A549 (cell line): Measurements from ENCODE around the gene CCDC187. TPM values are rescaled to one million over a fixed set of nuclear protein-coding genes. Genes with fewer than 3 reads are reported as not detected.
A peak's percentile ranks its signal among the peaks of the same experiment; 100 is the strongest.
"Not testable (repeated sequence)": the region's sequence is repeated elsewhere in the genome, so short reads cannot be mapped to it uniquely, and the experiment has no call there.

Source experiments
- ATAC-seq, 2 experiments: fragments of 200-7000 bp in 1 of 2; fragments of >200 bp in 1 of 2; cut with Nextera tagmentation in 1 of 2; cut with Tn5 transposase in 1 of 2; 3 replicates each; pipeline versions ENCODE4 v1.8.0 to v1.9.1; 2018 to 2020; ENCODE audit warnings: mild to moderate bottlenecking in 1 of 2, moderate library complexity in 1 of 2
- CTCF ChIA-PET: fragments of 300-600 bp; sonication (Branson Sonifier 250); formaldehyde crosslinking; extraction: SDS; loops from one replicate; lab custom pipeline; 2021; ENCODE audit warnings: antibody characterized with exemption, inconsistent platforms; lab: Yijun Ruan, JAX
- POLR2A ChIA-PET: fragments of 350-600 bp; formaldehyde crosslinking; extraction: SDS; loops from one replicate; lab custom pipeline; 2021; ENCODE audit warnings: antibody characterized with exemption, inconsistent platforms; lab: Yijun Ruan, JAX
- DNase-seq, 2 experiments: peaks; one replicate each; pipeline versions ENCODE4 v3.0.0 to v3.0.0-alpha.2; 2011 to 2016; ENCODE audit warnings: low read depth in 1 of 2, low spot score in 1 of 2
- FAIRE-seq: peaks from 2 replicates; lab custom pipeline; 2011; peaks lifted over from hg19 to GRCh38; lab: Jason Lieb, UNC
- H3K27ac ChIP-seq, 2 experiments: fragments of >200 bp; sonication (Bioruptor Twin); formaldehyde crosslinking; 3 replicates each; pipeline ENCODE4 v1.5.1; 2016 to 2017
- H3K4me1 ChIP-seq: fragments of >200 bp; sonication (Bioruptor Twin); formaldehyde crosslinking; 3 replicates; pipeline ENCODE4 v1.6.1; 2016
- H3K4me2 ChIP-seq: fragments of >200 bp; sonication (Bioruptor Twin); formaldehyde crosslinking; 3 replicates; pipeline ENCODE4 v1.6.1; 2016
- H3K4me3 ChIP-seq: fragments of >200 bp; sonication (Bioruptor Twin); formaldehyde crosslinking; 3 replicates; pipeline ENCODE4 v1.5.1; 2016
- H3K9me3 ChIP-seq: fragments of >200 bp; sonication (Bioruptor Twin); formaldehyde crosslinking; 3 replicates; pipeline ENCODE4 v1.6.1; 2016
- EP300 ChIP-seq, 2 experiments: fragments of >200 bp; sonication (Bioruptor Twin); formaldehyde crosslinking; IDR thresholded peaks; 2 replicates in 1 of 2; 3 replicates in 1 of 2; pipeline ENCODE4 v1.6.1; 2016 to 2017
- JUN ChIP-seq, 2 experiments: fragments of >200 bp; sonication (Bioruptor Twin); formaldehyde crosslinking; IDR thresholded peaks; 2 replicates in 1 of 2; 3 replicates in 1 of 2; pipeline ENCODE4 v1.6.1; 2016 to 2017
- KDM1A ChIP-seq: fragments of 200-600 bp; sonication (generic); IDR thresholded peaks from 2 replicates; pipeline ENCODE4 v1.6.1; 2016; ENCODE audit warnings: low read depth, mild to moderate bottlenecking
- MAZ ChIP-seq: fragments of 150-350 bp; IDR thresholded peaks from 2 replicates; pipeline ENCODE4 v1.6.1; 2014; ENCODE audit warnings: antibody characterized with exemption, low read depth, low read length, borderline replicate concordance
- PHF8 ChIP-seq: fragments of 200-600 bp; sonication (generic); IDR thresholded peaks from 2 replicates; pipeline ENCODE4 v1.6.1; 2016; ENCODE audit warnings: low read depth, mild to moderate bottlenecking, antibody characterized with exemption, moderate library complexity, borderline replicate concordance
- POLR2A ChIP-seq: IDR thresholded peaks from 2 replicates; pipeline ENCODE4 v1.6.1; 2012; ENCODE audit warnings: mild to moderate bottlenecking, low read length
- RAD21 ChIP-seq, 2 experiments: fragments of >200 bp in 1 of 2; sonication (Bioruptor Twin) in 1 of 2; formaldehyde crosslinking in 1 of 2; IDR thresholded peaks in 1 of 2; conservative IDR thresholded peaks in 1 of 2; 2 replicates in 1 of 2; 3 replicates in 1 of 2; pipeline ENCODE4 v1.6.1; 2012 to 2018; ENCODE audit warnings: inconsistent platforms in 1 of 2
- RFX5 ChIP-seq: fragments of 450-650 bp; IDR thresholded peaks from 2 replicates; pipeline ENCODE4 v1.7.1; 2014; ENCODE audit warnings: antibody characterized with exemption, mild to moderate bottlenecking, moderate library complexity
- SMC3 ChIP-seq: fragments of >200 bp; sonication (Bioruptor Twin); formaldehyde crosslinking; IDR thresholded peaks from 3 replicates; pipeline ENCODE4 v1.6.1; 2018; ENCODE audit warnings: inconsistent platforms
- ZFP36 ChIP-seq: fragments of 450-650 bp; IDR thresholded peaks from 2 replicates; pipeline ENCODE4 v1.6.1; 2014; ENCODE audit warnings: borderline replicate concordance; ENCODE audit not compliant: partially characterized antibody
- WGBS: methylation state at CpG from one replicate; pipeline ENCODE4 v1.1.6; 2017; ENCODE audit errors: missing lambda C conversion rate; 5-methylcytosine and 5-hydroxymethylcytosine counted together
- polyA plus RNA-seq, 4 experiments: library from polyadenylated mRNA; depleted of rRNA in 3 of 4; stranded (reverse); fragments of >200 nt; fragmentation: RNase III in 1 of 4; extraction: RNeasy Plus Mini Kit Qiagen cat#74134 plus additional on column Dnase treatment in 1 of 4; gene quantifications; 2 replicates in 3 of 4; 3 replicates in 1 of 4; pipeline ENCODE4 v1.2.3, GENCODE V29; 2011 to 2017
- TF ChIP-seq, protein P1 (sequence below): fragments of >200 bp; sonication (Bioruptor Twin); formaldehyde crosslinking; IDR thresholded peaks from 3 replicates; pipeline ENCODE4 v1.6.1; 2016
- TF ChIP-seq, protein P2 (sequence below): fragments of 250-450 bp; sonication (Bioruptor Pico); IDR thresholded peaks from 2 replicates; pipeline ENCODE4 v1.5.0; 2020; ENCODE audit warnings: low read depth, mild to moderate bottlenecking, moderate library complexity
- TF ChIP-seq, protein P3 (sequence below): IDR thresholded peaks from 2 replicates; pipeline ENCODE4 v1.6.1; 2012
- TF ChIP-seq, protein P4 (sequence below): fragments of >200 bp; sonication (Bioruptor Twin); formaldehyde crosslinking; IDR thresholded peaks from 3 replicates; pipeline ENCODE4 v1.5.1; 2016

The CCDC187 gene
- polyA plus RNA-seq, 2 of the 4 experiments (the other 2 are of a cell fraction), result under 0.01 TPM; not detected in 1

DNA sequence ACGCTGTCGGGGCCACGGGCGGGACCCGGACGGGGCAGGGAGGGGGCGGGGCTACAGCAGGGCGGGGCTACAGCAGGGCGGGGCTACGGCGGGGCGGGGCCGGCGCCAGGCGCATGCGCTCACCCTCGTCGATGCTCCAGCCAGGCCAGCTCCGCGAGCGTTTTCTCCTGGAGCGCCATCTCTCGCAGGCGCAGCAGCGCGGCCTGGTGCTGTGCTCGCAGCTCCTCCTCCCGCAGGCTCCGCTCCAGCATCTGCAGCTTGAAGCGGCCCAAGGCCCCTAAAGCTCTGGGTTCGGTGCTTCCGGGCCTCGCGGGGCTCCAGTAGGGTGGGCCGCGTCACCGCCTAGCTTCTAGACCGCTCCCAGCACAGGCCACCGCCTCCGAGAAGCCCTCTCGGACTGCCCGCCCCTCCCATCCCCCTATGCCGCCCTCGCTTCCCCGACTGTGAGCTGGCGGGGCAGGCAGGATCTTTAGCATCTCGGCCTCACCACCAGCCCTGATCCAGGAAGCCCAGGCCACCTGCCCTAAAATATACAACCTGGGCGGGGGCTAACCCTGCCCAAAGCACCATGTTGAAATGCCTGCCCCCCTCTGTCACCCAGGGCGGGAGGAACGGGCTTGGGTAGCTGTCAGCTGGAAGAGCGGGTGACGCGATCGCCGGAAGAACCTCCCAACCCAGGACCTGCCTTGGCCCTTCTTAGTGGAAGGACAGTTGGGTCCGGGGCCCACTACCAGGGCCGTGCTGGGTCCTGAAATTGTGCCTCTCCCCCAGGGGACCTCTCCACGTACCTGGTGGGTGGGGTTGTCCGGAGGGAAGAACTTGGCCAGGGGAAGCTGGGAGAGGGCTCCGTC is 36.4 kb downstream of the CCDC187 start:
- 25% methylated on average over 27 of the region's 60 CpGs for WGBS
- DNase-seq (peak; percentile 85 to 89), ATAC-seq (peak; percentile 84 to 93), FAIRE-seq (no peak)
- Histone ChIP-seq H3K9me3 (no peaks in the 10 kb centered on the region), H3K4me1 (peaks cover 5% of the 10 kb centered on the region; the same call in 1 of the 3 replicates), H3K27ac (peak overlapping the region; percentile 79 to 86), H3K4me3 (peak overlapping the region; percentile 46), H3K4me2 (peak overlapping the region; percentile 84)
- CTCF ChIA-PET, result interaction anchor here (0.6 to 4.7 kb wide), 18 partner anchors 9 to 301 kb away, joined by 3 to 49 read pairs (median 4); no protein-coding TSS in a partner anchor
- peak in 1 of 2 experiments; percentile 38; a peak in 1 of 5 replicates for TF ChIP-seq RAD21 (conservative IDR thresholded peaks at IDR 0.05 in 1 of 2, IDR thresholded peaks at IDR 0.05 in 1 of 2)
- TF ChIP-seq KDM1A, result 0 out of 2 replicates have a peak, but pooled peaks have one; percentile 31
- peak in 1 of 2 experiments; percentile 78; a peak in 2 of 5 replicates for TF ChIP-seq JUN (IDR thresholded peaks at IDR 0.05)
- TF ChIP-seq RFX5, result no peak
- TF ChIP-seq MAZ, result no peak
- no peak for TF ChIP-seq EP300 (IDR thresholded peaks at IDR 0.05)
- TF ChIP-seq, protein P1, sequence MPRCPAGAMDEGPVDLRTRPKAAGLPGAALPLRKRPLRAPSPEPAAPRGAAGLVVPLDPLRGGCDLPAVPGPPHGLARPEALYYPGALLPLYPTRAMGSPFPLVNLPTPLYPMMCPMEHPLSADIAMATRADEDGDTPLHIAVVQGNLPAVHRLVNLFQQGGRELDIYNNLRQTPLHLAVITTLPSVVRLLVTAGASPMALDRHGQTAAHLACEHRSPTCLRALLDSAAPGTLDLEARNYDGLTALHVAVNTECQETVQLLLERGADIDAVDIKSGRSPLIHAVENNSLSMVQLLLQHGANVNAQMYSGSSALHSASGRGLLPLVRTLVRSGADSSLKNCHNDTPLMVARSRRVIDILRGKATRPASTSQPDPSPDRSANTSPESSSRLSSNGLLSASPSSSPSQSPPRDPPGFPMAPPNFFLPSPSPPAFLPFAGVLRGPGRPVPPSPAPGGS, result 0 out of 3 replicates have a peak, but pooled peaks have one; percentile 55
- TF ChIP-seq SMC3, result 0 out of 3 replicates have a peak, but pooled peaks have one; percentile 20
- peak; percentile 62; the same call in 1 of the 2 replicates for TF ChIP-seq PHF8
- TF ChIP-seq, protein P2, sequence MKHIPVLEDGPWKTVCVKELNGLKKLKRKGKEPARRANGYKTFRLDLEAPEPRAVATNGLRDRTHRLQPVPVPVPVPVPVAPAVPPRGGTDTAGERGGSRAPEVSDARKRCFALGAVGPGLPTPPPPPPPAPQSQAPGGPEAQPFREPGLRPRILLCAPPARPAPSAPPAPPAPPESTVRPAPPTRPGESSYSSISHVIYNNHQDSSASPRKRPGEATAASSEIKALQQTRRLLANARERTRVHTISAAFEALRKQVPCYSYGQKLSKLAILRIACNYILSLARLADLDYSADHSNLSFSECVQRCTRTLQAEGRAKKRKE (CRISPR knock-in tag), result no peak
- TF ChIP-seq, protein P3, sequence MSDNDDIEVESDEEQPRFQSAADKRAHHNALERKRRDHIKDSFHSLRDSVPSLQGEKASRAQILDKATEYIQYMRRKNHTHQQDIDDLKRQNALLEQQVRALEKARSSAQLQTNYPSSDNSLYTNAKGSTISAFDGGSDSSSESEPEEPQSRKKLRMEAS, result peak; percentile 66
- TF ChIP-seq, protein P4, sequence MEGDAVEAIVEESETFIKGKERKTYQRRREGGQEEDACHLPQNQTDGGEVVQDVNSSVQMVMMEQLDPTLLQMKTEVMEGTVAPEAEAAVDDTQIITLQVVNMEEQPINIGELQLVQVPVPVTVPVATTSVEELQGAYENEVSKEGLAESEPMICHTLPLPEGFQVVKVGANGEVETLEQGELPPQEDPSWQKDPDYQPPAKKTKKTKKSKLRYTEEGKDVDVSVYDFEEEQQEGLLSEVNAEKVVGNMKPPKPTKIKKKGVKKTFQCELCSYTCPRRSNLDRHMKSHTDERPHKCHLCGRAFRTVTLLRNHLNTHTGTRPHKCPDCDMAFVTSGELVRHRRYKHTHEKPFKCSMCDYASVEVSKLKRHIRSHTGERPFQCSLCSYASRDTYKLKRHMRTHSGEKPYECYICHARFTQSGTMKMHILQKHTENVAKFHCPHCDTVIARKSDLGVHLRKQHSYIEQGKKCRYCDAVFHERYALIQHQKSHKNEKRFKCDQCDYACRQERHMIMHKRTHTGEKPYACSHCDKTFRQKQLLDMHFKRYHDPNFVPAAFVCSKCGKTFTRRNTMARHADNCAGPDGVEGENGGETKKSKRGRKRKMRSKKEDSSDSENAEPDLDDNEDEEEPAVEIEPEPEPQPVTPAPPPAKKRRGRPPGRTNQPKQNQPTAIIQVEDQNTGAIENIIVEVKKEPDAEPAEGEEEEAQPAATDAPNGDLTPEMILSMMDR, result peak; percentile 29; the same call in 2 of the 3 replicates
- TF ChIP-seq POLR2A, result peak; percentile 94
- peak; percentile 100 for TF ChIP-seq ZFP36
- POLR2A ChIA-PET, result interaction anchor here (0.6 to 2.4 kb wide), 11 partner anchors 8 to 664 kb away, joined by 3 to 11 read pairs (median 4); no protein-coding TSS in a partner anchor

DNA sequence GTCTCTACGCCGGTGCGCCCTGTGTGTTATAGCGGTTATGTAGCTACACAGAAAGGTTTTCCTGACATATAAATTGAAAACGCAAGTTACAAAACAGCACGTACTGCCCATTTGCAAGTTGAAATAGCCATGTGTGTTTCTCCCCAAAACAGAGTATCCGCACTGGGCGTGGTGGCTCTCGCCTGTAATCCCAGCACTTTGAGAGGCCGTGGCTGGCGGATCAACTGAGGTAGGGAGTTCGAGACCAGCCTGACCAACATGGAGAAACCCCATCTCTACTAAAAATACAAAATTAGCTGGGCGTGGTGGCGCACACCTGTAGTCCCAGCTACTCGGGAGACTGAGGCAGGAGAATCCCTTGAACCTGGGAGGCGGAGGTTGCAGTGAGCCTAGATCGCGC is 37.3 kb downstream of the CCDC187 start:
- DNase-seq, ATAC-seq, FAIRE-seq, H3K4me1 ChIP-seq, H3K9me3 ChIP-seq: not testable (repeated sequence)
- CTCF ChIA-PET, result interaction anchor here (0.6 to 4.7 kb wide), 11 partner anchors 10 to 300 kb away, joined by 3 to 49 read pairs (median 4); no protein-coding TSS in a partner anchor
- H3K27ac ChIP-seq, result peak overlapping the region; percentile 59 to 86
- WGBS, result 60% methylated on average over 18 of the region's 18 CpGs
- peak overlapping the region; percentile 46 for H3K4me3 ChIP-seq
- H3K4me2 ChIP-seq, result peak overlapping the region; percentile 84
- POLR2A ChIA-PET, result interaction anchor here (0.6 to 2.4 kb wide), 11 partner anchors 9 to 663 kb away, joined by 3 to 11 read pairs (median 4); no protein-coding TSS in a partner anchor
